WTC11 (cell line): ENCODE results near the gene CNPY4. TPM values are rescaled to one million over a fixed set of nuclear protein-coding genes. Genes with fewer than 3 reads are reported as not detected.
A peak's percentile ranks its signal among the peaks of the same experiment; 100 is the strongest.
"Not testable (repeated sequence)": the region's sequence is repeated elsewhere in the genome, so short reads cannot be mapped to it uniquely, and the experiment has no call there.

Source experiments
- ATAC-seq: fragments of 200-7000 bp; cut with Tn5 transposase; 2 replicates; pipeline ENCODE4 v1.10.0; 2021; ENCODE audit warnings: mild to moderate bottlenecking, moderate library complexity
- CTCF ChIA-PET: fragments of 300-600 bp; sonication (Branson Sonifier 250); formaldehyde crosslinking; loops from one replicate; lab custom pipeline; 2021; ENCODE audit warnings: antibody characterized with exemption; lab: Charles Lee
- POLR2A ChIA-PET: fragments of 350-600 bp; sonication (Branson Sonifier 250); formaldehyde crosslinking; loops from one replicate; lab custom pipeline; 2021; ENCODE audit warnings: antibody characterized with exemption; lab: Charles Lee
- DNase-seq: peaks from one replicate; pipeline ENCODE4 v3.0.0; 2021; ENCODE audit warnings: low spot score
- H3K27ac Mint-ChIP-seq: 2 replicates; pipeline ENCODE4 v1.8.0; 2021; ENCODE audit warnings: mixed read lengths
- H3K27me3 Mint-ChIP-seq: 2 replicates; pipeline ENCODE4 v1.8.0; 2021; ENCODE audit warnings: low read depth, mild to moderate bottlenecking, moderate library complexity, mixed read lengths
- H3K36me3 Mint-ChIP-seq: 2 replicates; pipeline ENCODE4 v1.8.0; 2021; ENCODE audit warnings: mixed read lengths
- H3K4me1 Mint-ChIP-seq: 2 replicates; pipeline ENCODE4 v1.8.0; 2022; ENCODE audit warnings: mixed read lengths
- H3K4me3 Mint-ChIP-seq: 2 replicates; pipeline ENCODE4 v1.8.0; 2021; ENCODE audit warnings: mild to moderate bottlenecking, moderate library complexity, mixed read lengths
- H3K9me3 Mint-ChIP-seq: 2 replicates; pipeline ENCODE4 v1.8.0; 2021; ENCODE audit warnings: mixed read lengths
- AR ChIP-seq: fragments of 250-450 bp; sonication (Bioruptor Pico); IDR thresholded peaks from 2 replicates; pipeline ENCODE4 v1.9.0; 2021; ENCODE audit warnings: mild to moderate bottlenecking
- CDX4 ChIP-seq: fragments of 250-450 bp; sonication (Bioruptor Pico); IDR thresholded peaks from 2 replicates; pipeline ENCODE4 v1.9.0; 2021; ENCODE audit warnings: moderate library complexity, mild to moderate bottlenecking, inconsistent platforms, borderline replicate concordance
- E2F5 ChIP-seq: sonication (generic); formaldehyde crosslinking; IDR thresholded peaks from 2 replicates; pipeline ENCODE4 v1.8.1; 2022; ENCODE audit warnings: mild to moderate bottlenecking, moderate library complexity, missing genetic modification reagents
- ERG ChIP-seq: fragments of 250-450 bp; sonication (Bioruptor Pico); IDR thresholded peaks from 2 replicates; pipeline ENCODE4 v1.8.0; 2021; ENCODE audit warnings: mild to moderate bottlenecking
- GRHL2 ChIP-seq: fragments of 250-450 bp; sonication (Bioruptor Pico); IDR thresholded peaks from 2 replicates; pipeline ENCODE4 v1.8.0; 2022; ENCODE audit warnings: mild to moderate bottlenecking, moderate library complexity; ENCODE audit not compliant: insufficient replicate concordance, severe bottlenecking
- MYBL2 ChIP-seq: sonication (generic); formaldehyde crosslinking; IDR thresholded peaks from 2 replicates; pipeline ENCODE4 v1.8.1; 2023; ENCODE audit warnings: mild to moderate bottlenecking, moderate library complexity, missing genetic modification reagents
- NFE2L1 ChIP-seq: sonication (generic); formaldehyde crosslinking; IDR thresholded peaks from 2 replicates; pipeline ENCODE4 v1.8.1; 2023; ENCODE audit warnings: missing genetic modification reagents
- SMAD4 ChIP-seq: sonication (generic); formaldehyde crosslinking; IDR thresholded peaks from 2 replicates; pipeline ENCODE4 v1.8.0; 2022; ENCODE audit warnings: mild to moderate bottlenecking, missing genetic modification reagents
- SOX15 ChIP-seq: fragments of 250-450 bp; sonication (Bioruptor Pico); IDR thresholded peaks from 2 replicates; pipeline ENCODE4 v1.9.0; 2021; ENCODE audit warnings: mild to moderate bottlenecking
- STAT6 ChIP-seq: sonication (generic); formaldehyde crosslinking; conservative IDR thresholded peaks from 2 replicates; pipeline ENCODE4 v1.8.1; 2023; ENCODE audit warnings: mild to moderate bottlenecking, low read depth, missing genetic modification reagents, moderate library complexity
- TEAD1 ChIP-seq: sonication (generic); formaldehyde crosslinking; IDR thresholded peaks from 2 replicates; pipeline ENCODE4 v1.8.0; 2022; ENCODE audit warnings: mild to moderate bottlenecking, missing genetic modification reagents
- ZNF263 ChIP-seq: sonication (generic); formaldehyde crosslinking; IDR thresholded peaks from 2 replicates; pipeline ENCODE4 v1.8.1; 2022; ENCODE audit warnings: low read depth, mild to moderate bottlenecking, moderate library complexity, missing genetic modification reagents
- ZNF281 ChIP-seq: sonication (generic); formaldehyde crosslinking; IDR thresholded peaks from 2 replicates; pipeline ENCODE4 v1.8.0; 2023; ENCODE audit warnings: mild to moderate bottlenecking, missing genetic modification reagents
- ZNF423 ChIP-seq: fragments of 250-450 bp; sonication (Bioruptor Pico); IDR thresholded peaks from 2 replicates; pipeline ENCODE4 v2.1.2; 2022; ENCODE audit warnings: mild to moderate bottlenecking, moderate library complexity
- ZSCAN18 ChIP-seq: fragments of 250-450 bp; sonication (Bioruptor Pico); IDR thresholded peaks from 2 replicates; pipeline ENCODE4 v2.1.2; 2022; ENCODE audit warnings: mild to moderate bottlenecking, moderate library complexity
- total RNA-seq: library from RNA; stranded (reverse); gene quantifications from 3 replicates; pipeline ENCODE4 v1.2.3, GENCODE V29; 2021

Gene CNPY4
- total RNA-seq, 1 experiment from 2014 or later = 15.1 TPM

GRCh38 chr7:100128637-100128963, 9.2 kb downstream of the CNPY4 start:
- Mint-ChIP-seq H3K27ac (no peak overlapping the region), H3K9me3 (no peaks in the 10 kb centered on the region), H3K4me1 (peaks cover 14% of the 10 kb centered on the region), H3K4me3 (peak overlapping the region; percentile 77), H3K36me3 (no peaks in the 10 kb centered on the region), H3K27me3 (peaks cover 15% of the 10 kb centered on the region)
- no peak for DNase-seq
- ChIA-PET CTCF (interaction anchor here (0.6 to 3.2 kb wide), 5 partner anchors 19 to 40 kb away, joined by 3 to 41 read pairs (median 3); partner anchors contain the start of genes AP4M1, GAL3ST4, LAMTOR4 and MCM7), POLR2A (interaction anchor here (1.0 kb wide), 1 partner anchor 27 kb away, joined by 9 read pairs; the partner anchor contains the start of genes AP4M1 and MCM7)
- ATAC-seq = no peak
- no peak for TF ChIP-seq NFE2L1
- no peak for TF ChIP-seq ZNF423 (CRISPR knock-in tag)
- TF ChIP-seq ERG (CRISPR knock-in tag) = no peak
- TF ChIP-seq MYBL2 = no peak
- TF ChIP-seq GRHL2 = no peak
- TF ChIP-seq AR (CRISPR knock-in tag) = no peak
- no peak for TF ChIP-seq TEAD1 (CRISPR knock-in tag)
- no peak for TF ChIP-seq SOX15 (CRISPR knock-in tag)
- TF ChIP-seq STAT6 (CRISPR knock-in tag) = no peak
- no peak for TF ChIP-seq ZNF281 (CRISPR knock-in tag)
- no peak for TF ChIP-seq CDX4 (CRISPR knock-in tag)
- no peak for TF ChIP-seq ZNF263 (CRISPR knock-in tag)
- TF ChIP-seq SMAD4 (CRISPR knock-in tag) = no peak
- TF ChIP-seq ZSCAN18 (CRISPR knock-in tag) = no peak
- no peak for TF ChIP-seq E2F5 (CRISPR knock-in tag)

GRCh38 chr7:100130220-100130607, 10.8 kb downstream of the CNPY4 start:
- H3K36me3 Mint-ChIP-seq, H3K4me3 Mint-ChIP-seq, ATAC-seq, DNase-seq, H3K9me3 Mint-ChIP-seq, H3K27ac Mint-ChIP-seq: not testable (repeated sequence)
- peaks cover 11% of the 10 kb centered on the region for H3K4me1 Mint-ChIP-seq
- POLR2A ChIA-PET = interaction anchor here (0.6 to 1.7 kb wide), 5 partner anchors 29 to 48 kb away, joined by 3 to 11 read pairs (median 4); partner anchors contain the start of genes AP4M1, GAL3ST4, GPC2 and MCM7
- CTCF ChIA-PET = interaction anchor here (0.6 to 4.9 kb wide), 30 partner anchors 8 to 277 kb away, joined by 3 to 54 read pairs (median 6); partner anchors contain the start of genes AP4M1, GAL3ST4, GJC3 and GPC2
- peaks cover 15% of the 10 kb centered on the region for H3K27me3 Mint-ChIP-seq
